HCT116 (cell line): ENCODE measurements around the gene ELFN2. TPM values are rescaled to one million over a fixed set of nuclear protein-coding genes. Genes with fewer than 3 reads are reported as not detected.

Experiments
- ATAC-seq: fragments of 200-7000 bp; cut with Tn5 transposase; 2 replicates; pipeline ENCODE4 v1.9.1; 2020; ENCODE audit warnings: mild to moderate bottlenecking, moderate library complexity
- BruUV-seq: library from RNA; stranded (reverse); fragments of 400-500 nt; replicated peaks from 2 replicates; lab custom pipeline; 2021; lab: Mats Ljungman, UMichigan
- CTCF ChIA-PET: fragments of 300-600 bp; sonication (Branson Sonifier 250); formaldehyde crosslinking; loops from one replicate; lab custom pipeline; 2021; ENCODE audit warnings: antibody characterized with exemption; lab: Charles Lee
- POLR2A ChIA-PET: fragments of 300-600, 350-600 bp; sonication (Branson Sonifier 250); formaldehyde crosslinking; loops from one replicate; lab custom pipeline; 2021; ENCODE audit warnings: antibody characterized with exemption; lab: Charles Lee
- RAD21 ChIA-PET, 2 experiments: fragments of 300-600 bp; sonication (Branson Sonifier 250); formaldehyde crosslinking; loops; one replicate each; lab custom pipeline; 2023; ENCODE audit warnings: low total read pairs in 2 of 2; ENCODE audit not compliant: uncharacterized antibody in 2 of 2, unreplicated experiment in 2 of 2, low non-redundant PET in 1 of 2; lab: Charles Lee
- DNase-seq: peaks from one replicate; pipeline ENCODE4 v3.0.0-alpha.2; 2010; ENCODE audit warnings: low read depth, low spot score
- H2AFZ ChIP-seq: fragments of 200-600 bp; shearing (Covaris generic), sonication (generic); 2 replicates; pipeline ENCODE4 v1.6.1; 2017; ENCODE audit warnings: low read depth, mixed run types, mixed read lengths, antibody characterized with exemption, low read length; ENCODE audit not compliant: poor library complexity, severe bottlenecking
- H3K27ac ChIP-seq: 2 replicates; pipeline ENCODE4 v1.5.1; 2012; ENCODE audit warnings: low read depth, low read length
- H3K27me3 ChIP-seq: fragments of 200-600 bp; sonication (generic); 2 replicates; pipeline ENCODE4 v1.6.1; 2016; ENCODE audit warnings: mixed run types, low read length, mixed read lengths; ENCODE audit not compliant: insufficient read depth
- H3K36me3 ChIP-seq, 2 experiments: fragments of 200-500 bp in 1 of 2; fragments of 200-600 bp in 1 of 2; sonication (Bioruptor generic) in 1 of 2; sonication (generic) in 1 of 2; 2 replicates each; pipeline versions ENCODE4 v1.5.1 to v1.6.1; 2014 to 2016; ENCODE audit warnings: low read length in 2 of 2, inconsistent platforms in 1 of 2, mixed read lengths in 1 of 2, mixed run types in 1 of 2; ENCODE audit not compliant: insufficient read depth in 2 of 2, control insufficient read depth in 1 of 2
- H3K4me1 ChIP-seq, 2 experiments: fragments of 200-600 bp in 1 of 2; sonication (generic) in 1 of 2; 2 replicates each; pipeline versions ENCODE4 v1.5.1 to v1.6.1; 2012 to 2017; ENCODE audit warnings: low read length in 2 of 2, inconsistent platforms in 1 of 2, mild to moderate bottlenecking in 1 of 2, mixed read lengths in 1 of 2, mixed run types in 1 of 2, moderate library complexity in 1 of 2; ENCODE audit not compliant: insufficient read depth in 2 of 2, control insufficient read depth in 1 of 2
- H3K4me2 ChIP-seq: fragments of 200-600 bp; sonication (generic); 2 replicates; pipeline ENCODE4 v1.6.1; 2017; ENCODE audit warnings: mixed run types, low read length, mixed read lengths
- H3K4me3 ChIP-seq, 2 experiments: fragments of 200-600 bp in 1 of 2; sonication (generic) in 1 of 2; replicated peaks in 1 of 2; 2 replicates each; pipeline ENCODE4 v1.5.1; 2011 to 2016; ENCODE audit warnings: low read length in 2 of 2, control low read depth in 1 of 2, low read depth in 1 of 2, mild to moderate bottlenecking in 1 of 2, mixed read lengths in 1 of 2, mixed run types in 1 of 2
- H3K79me2 ChIP-seq: fragments of 200-600 bp; sonication (generic); 2 replicates; pipeline ENCODE4 v1.6.1; 2017; ENCODE audit warnings: mild to moderate bottlenecking, mixed run types, low read length, moderate library complexity, mixed read lengths; ENCODE audit not compliant: insufficient read depth
- H3K9ac ChIP-seq: fragments of 200-600 bp; sonication (generic); 2 replicates; pipeline ENCODE4 v1.6.1; 2016; ENCODE audit warnings: low read length, mixed read lengths
- H3K9me2 ChIP-seq: fragments of 200-600 bp; sonication (generic), shearing (Covaris generic); 2 replicates; pipeline ENCODE4 v1.6.1; 2017; ENCODE audit warnings: mixed run types, mild to moderate bottlenecking, moderate library complexity; ENCODE audit not compliant: insufficient read depth
- H3K9me3 ChIP-seq, 2 experiments: fragments of 200-500 bp in 1 of 2; fragments of 200-600 bp in 1 of 2; sonication (Bioruptor generic) in 1 of 2; sonication (generic) in 1 of 2; 2 replicates each; pipeline ENCODE4 v1.6.1; 2014 to 2017; ENCODE audit warnings: low read length in 2 of 2, mixed read lengths in 2 of 2, inconsistent platforms in 1 of 2, low read depth in 1 of 2, mild to moderate bottlenecking in 1 of 2, mixed run types in 1 of 2, moderate library complexity in 1 of 2; ENCODE audit not compliant: control insufficient read depth in 1 of 2, insufficient read depth in 1 of 2
- H4K20me1 ChIP-seq: fragments of 200-600 bp; sonication (generic), shearing (Covaris generic); 2 replicates; pipeline ENCODE4 v1.6.1; 2017; ENCODE audit warnings: mixed run types, mild to moderate bottlenecking, moderate library complexity; ENCODE audit not compliant: insufficient read depth
- ATF3 ChIP-seq: IDR thresholded peaks from 2 replicates; pipeline ENCODE4 v1.6.1; 2012
- CBX3 ChIP-seq: IDR thresholded peaks from 2 replicates; pipeline ENCODE4 v1.6.1; 2012; ENCODE audit warnings: low read depth
- CEBPB ChIP-seq: IDR thresholded peaks from 2 replicates; pipeline ENCODE4 v1.6.1; 2012; ENCODE audit warnings: low read depth
- EGR1 ChIP-seq: IDR thresholded peaks from 2 replicates; pipeline ENCODE4 v1.6.1; 2012; ENCODE audit warnings: low read depth
- EZH2 ChIP-seq: fragments of 200-600 bp; sonication (generic); IDR thresholded peaks from 2 replicates; pipeline ENCODE4 v1.6.1; 2017; ENCODE audit warnings: antibody characterized with exemption, mixed run types
- EZH2phosphoT487 ChIP-seq: fragments of 200-600 bp; IDR thresholded peaks from 2 replicates; pipeline ENCODE4 v1.6.1; 2018; ENCODE audit warnings: antibody characterized with exemption, borderline replicate concordance
- POLR2AphosphoS5 ChIP-seq: IDR thresholded peaks from 2 replicates; pipeline ENCODE4 v1.6.1; 2011; ENCODE audit warnings: mild to moderate bottlenecking, low read depth, low read length, moderate library complexity
- SIN3A ChIP-seq: IDR thresholded peaks from 2 replicates; pipeline ENCODE4 v1.6.1; 2012; ENCODE audit warnings: low read depth
- SRF ChIP-seq: IDR thresholded peaks from 2 replicates; pipeline ENCODE4 v1.6.1; 2012; ENCODE audit warnings: low read depth
- TCF7L2 ChIP-seq: IDR thresholded peaks from 2 replicates; pipeline ENCODE4 v1.7.0; 2011; ENCODE audit warnings: borderline replicate concordance, inconsistent platforms; ENCODE audit not compliant: insufficient read depth, insufficient read length; ENCODE audit errors: extremely low read depth
- ZBTB33 ChIP-seq: IDR thresholded peaks from 2 replicates; pipeline ENCODE4 v1.6.1; 2011; ENCODE audit warnings: mild to moderate bottlenecking, low read length, moderate library complexity; ENCODE audit not compliant: insufficient replicate concordance; ENCODE audit errors: extremely low read depth
- intact Hi-C: fragments of 100-400 bp; cut with micrococcal nuclease; formaldehyde crosslinking; loops from 2 replicates; pipeline ENCODE4 v1.10.0; 2022
- total RNA-seq: library from RNA; stranded (reverse); gene quantifications from one replicate; pipeline ENCODE4 v1.2.1, GENCODE V29; 2021; ENCODE audit not compliant: unreplicated experiment

ELFN2 gene
- total RNA-seq, 1 experiment from 2014 or later, result 45.4 TPM

- ATAC-seq, result no peak
- no peak for DNase-seq
- no peak overlapping the region for H3K4me3 ChIP-seq
- no TSS peak for BruUV-seq
- peaks cover 38 to 42% of the 10 kb centered on the region in 2 experiments for H3K4me1 ChIP-seq
- RAD21 ChIA-PET, result interaction anchor here (5.1 to 6.7 kb wide), 2 partner anchors 142 kb away, joined by 56 to 63 read pairs; no protein-coding TSS in a partner anchor
- no peaks in the 10 kb centered on the region for H3K9me2 ChIP-seq
- no peak overlapping the region for H2AFZ ChIP-seq
- H3K9ac ChIP-seq, result no peak overlapping the region
- no peaks in the 10 kb centered on the region for H3K36me3 ChIP-seq
- H3K27me3 ChIP-seq, result no peaks in the 10 kb centered on the region; the same call in 1 of the 2 replicates
- H3K4me2 ChIP-seq, result no peak overlapping the region
- no peak for TF ChIP-seq SIN3A
- no peak for TF ChIP-seq ATF3
- TF ChIP-seq EZH2, result no peak
- no peak for TF ChIP-seq SRF
- TF ChIP-seq EZH2phosphoT487, result no peak
- no peak for TF ChIP-seq POLR2AphosphoS5
- no peak for TF ChIP-seq ZBTB33
- TF ChIP-seq CEBPB, result no peak
- TF ChIP-seq CBX3, result no peak
- TF ChIP-seq TCF7L2, result no peak
- no peak for TF ChIP-seq EGR1
- POLR2A ChIA-PET, result interaction anchor here (5.5 kb wide), 1 partner anchor 142 kb away, joined by 54 read pairs; no protein-coding TSS in a partner anchor
- no peaks in the 10 kb centered on the region for H3K79me2 ChIP-seq
- no peak overlapping the region for H3K27ac ChIP-seq
- no peaks in the 10 kb centered on the region for H4K20me1 ChIP-seq
- CTCF ChIA-PET, result interaction anchor here (1.3 to 8.1 kb wide), 5 partner anchors 13 to 262 kb away, joined by 3 to 147 read pairs (median 12); no protein-coding TSS in a partner anchor
- intact Hi-C loops, result no loop called here
- no peaks in the 10 kb centered on the region for H3K9me3 ChIP-seq
Observed at GRCh38 chr22:37459206-37459605, 31.9 kb upstream of the ELFN2 start.
